Left ventricle myocardium inferior (tissue), 1 donor: Measurements from ENCODE around the gene RILPL1. TPM values are rescaled to one million over a fixed set of nuclear protein-coding genes. Genes with fewer than 3 reads are reported as not detected.

ENCODE experiments used
- DNase-seq: peaks from one replicate; pipeline ENCODE4 v3.0.0-alpha.2; 2020
- H3K27ac ChIP-seq: fragments of 200-600 bp; replicated peaks from 2 replicates; pipeline ENCODE4 v1.8.0; 2021
- H3K27me3 ChIP-seq: fragments of 200-600 bp; 2 replicates; pipeline ENCODE4 v1.8.0; 2021; ENCODE audit warnings: low read depth
- H3K36me3 ChIP-seq: fragments of 200-600 bp; 2 replicates; pipeline ENCODE4 v1.8.0; 2021
- H3K4me1 ChIP-seq: fragments of 200-600 bp; 2 replicates; pipeline ENCODE4 v1.8.0; 2021
- H3K4me3 ChIP-seq: fragments of 200-600 bp; 2 replicates; pipeline ENCODE4 v1.8.0; 2021; ENCODE audit warnings: mild to moderate bottlenecking, moderate library complexity
- H3K9me3 ChIP-seq: fragments of 200-600 bp; replicated peaks from 2 replicates; pipeline ENCODE4 v1.8.0; 2021
- intact Hi-C: fragments of 100-400 bp; cut with micrococcal nuclease; formaldehyde crosslinking; loops from one replicate; pipeline ENCODE4 v1.11.0; 2022
- total RNA-seq: library from RNA; stranded (reverse); fragmentation: NEBNext Ultra II Directional; extraction: Animal tissue kit (Norgen Biotek cat#: 25700); gene quantifications from one replicate; pipeline ENCODE4 v1.2.1, GENCODE V29; 2021
- TF ChIP-seq, protein P1 (sequence below): fragments of 200-600 bp; IDR thresholded peaks from 2 replicates; pipeline ENCODE4 v1.8.0; 2021; ENCODE audit warnings: antibody characterized with exemption, mild to moderate bottlenecking, borderline replicate concordance
- donor health status: DM: no; HTN: yes; CAD: no; lungs with severe emphysema.

The RILPL1 gene
- total RNA-seq, 1 donor from 2014 or later, result 89.7 TPM

DNA sequence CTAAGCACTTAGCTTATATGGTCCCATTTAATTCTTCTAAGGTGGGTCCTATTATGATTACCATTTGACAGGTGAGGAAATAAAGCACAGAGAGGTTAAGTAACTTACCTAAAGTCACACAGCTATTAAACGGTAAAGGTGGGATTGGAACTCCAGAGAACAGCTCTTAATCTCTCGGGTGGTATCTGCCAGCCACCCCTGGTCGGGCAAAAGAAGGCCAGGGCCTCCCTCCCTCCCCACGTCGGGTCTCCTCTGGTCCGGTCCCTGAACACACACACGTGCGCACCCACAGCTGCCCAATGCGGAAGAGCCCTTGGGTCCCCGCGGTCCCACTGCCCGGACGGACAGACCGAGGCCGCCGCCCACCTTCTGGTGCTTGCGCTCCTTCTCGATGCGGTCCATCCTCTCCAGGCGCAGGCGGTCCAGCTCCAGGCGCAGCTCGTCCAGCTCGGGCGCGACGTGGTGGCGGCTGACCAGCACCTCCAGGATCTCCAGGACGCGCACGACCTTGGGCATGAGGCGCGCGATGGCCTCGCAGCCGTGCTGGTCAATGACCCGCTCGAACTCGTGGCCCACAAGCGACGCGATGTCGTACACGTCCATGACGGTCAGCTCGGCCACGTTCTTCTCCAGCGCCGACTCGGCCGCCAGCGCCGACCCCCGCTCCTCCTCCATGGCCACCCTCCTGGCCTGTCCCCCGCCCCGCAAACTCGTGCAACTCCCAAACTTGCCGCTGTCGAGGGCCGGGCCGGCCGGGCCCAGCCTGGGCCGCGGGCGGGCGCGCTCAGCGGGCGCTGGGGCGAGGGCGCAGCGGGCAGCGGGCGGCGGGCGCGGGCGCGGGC lies 490 bp downstream of the RILPL1 start:
- H3K36me3 ChIP-seq, result peaks cover 13% of the 10 kb centered on the region
- TF ChIP-seq, protein P1, sequence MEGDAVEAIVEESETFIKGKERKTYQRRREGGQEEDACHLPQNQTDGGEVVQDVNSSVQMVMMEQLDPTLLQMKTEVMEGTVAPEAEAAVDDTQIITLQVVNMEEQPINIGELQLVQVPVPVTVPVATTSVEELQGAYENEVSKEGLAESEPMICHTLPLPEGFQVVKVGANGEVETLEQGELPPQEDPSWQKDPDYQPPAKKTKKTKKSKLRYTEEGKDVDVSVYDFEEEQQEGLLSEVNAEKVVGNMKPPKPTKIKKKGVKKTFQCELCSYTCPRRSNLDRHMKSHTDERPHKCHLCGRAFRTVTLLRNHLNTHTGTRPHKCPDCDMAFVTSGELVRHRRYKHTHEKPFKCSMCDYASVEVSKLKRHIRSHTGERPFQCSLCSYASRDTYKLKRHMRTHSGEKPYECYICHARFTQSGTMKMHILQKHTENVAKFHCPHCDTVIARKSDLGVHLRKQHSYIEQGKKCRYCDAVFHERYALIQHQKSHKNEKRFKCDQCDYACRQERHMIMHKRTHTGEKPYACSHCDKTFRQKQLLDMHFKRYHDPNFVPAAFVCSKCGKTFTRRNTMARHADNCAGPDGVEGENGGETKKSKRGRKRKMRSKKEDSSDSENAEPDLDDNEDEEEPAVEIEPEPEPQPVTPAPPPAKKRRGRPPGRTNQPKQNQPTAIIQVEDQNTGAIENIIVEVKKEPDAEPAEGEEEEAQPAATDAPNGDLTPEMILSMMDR, result no peak
- H3K27ac ChIP-seq, result peak overlapping the region; percentile 98
- H3K4me3 ChIP-seq, result peak overlapping the region; percentile 89
- no peaks in the 10 kb centered on the region for H3K9me3 ChIP-seq
- intact Hi-C loops, result no loop called here
- peaks cover 52% of the 10 kb centered on the region for H3K4me1 ChIP-seq
- DNase-seq, result peak; percentile 42
- H3K27me3 ChIP-seq, result no peaks in the 10 kb centered on the region

DNA sequence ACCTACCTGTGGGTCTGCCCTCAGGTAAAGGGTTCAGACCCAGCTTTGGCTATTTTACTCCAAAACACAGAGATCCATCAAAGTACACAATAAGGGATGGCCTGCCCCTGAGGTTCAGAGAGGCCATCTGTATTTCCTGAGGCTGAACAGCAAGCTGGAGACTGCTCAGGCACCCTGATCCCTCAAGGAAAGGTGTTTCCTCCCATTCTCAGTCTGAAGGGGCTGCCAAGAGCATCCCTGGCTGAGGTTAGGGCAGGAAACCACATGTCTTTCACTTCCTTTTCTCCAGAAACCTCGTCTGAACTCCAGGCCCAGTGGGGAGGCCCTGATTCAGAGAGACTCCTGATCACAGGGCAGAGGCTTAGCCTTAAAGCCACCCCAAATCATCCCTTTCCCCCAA lies 1.5 kb downstream of the RILPL1 start:
- Histone ChIP-seq H3K4me1 (peaks cover 53% of the 10 kb centered on the region), H3K27me3 (no peaks in the 10 kb centered on the region), H3K9me3 (no peaks in the 10 kb centered on the region), H3K36me3 (peaks cover 20% of the 10 kb centered on the region), H3K4me3 (peak overlapping the region; percentile 89), H3K27ac (peak overlapping the region; percentile 98)
- TF ChIP-seq, protein P1, result no peak
- DNase-seq, result no peak
- intact Hi-C loops, result no loop called here

GRCh38 chr12:123531091-123531490 lies 2.4 kb downstream of the RILPL1 start:
- TF ChIP-seq, protein P1, result no peak
- H3K4me1 ChIP-seq, result peaks cover 62% of the 10 kb centered on the region
- peaks cover 20% of the 10 kb centered on the region for H3K36me3 ChIP-seq
- intact Hi-C loops, result no loop called here
- peak overlapping the region; percentile 98 for H3K27ac ChIP-seq
- no peaks in the 10 kb centered on the region for H3K27me3 ChIP-seq
- no peaks in the 10 kb centered on the region for H3K9me3 ChIP-seq
- H3K4me3 ChIP-seq, result peak overlapping the region; percentile 89
- peak; percentile 52 for DNase-seq

DNA sequence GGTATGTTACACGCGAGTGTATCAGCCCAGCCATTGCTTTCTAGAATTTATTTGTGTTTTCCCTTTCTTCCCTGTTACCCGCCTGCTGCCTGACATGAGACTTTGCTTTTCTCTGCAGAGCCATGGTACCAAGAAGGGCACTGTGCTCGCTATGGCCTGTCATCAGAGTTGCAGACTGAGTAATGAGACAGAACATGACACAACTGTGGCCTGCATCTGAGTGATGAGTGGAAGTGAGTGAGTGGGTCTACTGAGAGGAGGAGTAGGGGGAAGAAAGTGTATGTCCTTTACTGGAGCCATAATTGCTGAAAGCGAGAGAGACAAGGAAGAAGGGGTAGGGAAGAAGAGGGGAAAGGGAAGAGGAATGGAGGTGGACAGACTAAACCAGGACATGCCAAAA lies 2.9 kb downstream of the RILPL1 start:
- H3K4me1 ChIP-seq, result peaks cover 67% of the 10 kb centered on the region

GRCh38 chr12:123529686-123530085 lies 3.8 kb downstream of the RILPL1 start:
- peaks cover 20% of the 10 kb centered on the region for H3K36me3 ChIP-seq
- intact Hi-C loops, result no loop called here
- H3K27me3 ChIP-seq, result no peaks in the 10 kb centered on the region
- TF ChIP-seq, protein P1, result no peak
- no peak for DNase-seq
- peak overlapping the region; percentile 98 for H3K27ac ChIP-seq
- H3K9me3 ChIP-seq, result no peaks in the 10 kb centered on the region
- H3K4me3 ChIP-seq, result no peak overlapping the region
- peaks cover 69% of the 10 kb centered on the region for H3K4me1 ChIP-seq

More for the DNA sequence above, 2.9 kb downstream of the RILPL1 start:
- no peak for DNase-seq
- peak overlapping the region; percentile 89 for H3K4me3 ChIP-seq
- intact Hi-C loops, result no loop called here
- TF ChIP-seq, protein P1, result no peak
- H3K27me3 ChIP-seq, result no peaks in the 10 kb centered on the region
- H3K9me3 ChIP-seq, result no peaks in the 10 kb centered on the region
- peak overlapping the region; percentile 98 for H3K27ac ChIP-seq
- peaks cover 20% of the 10 kb centered on the region for H3K36me3 ChIP-seq
